ENCODE measurements around the gene TASP1.

- TF ChIP-seq SPI1 (IDR thresholded peaks at IDR 0.05; ENCODE audit: borderline replicate concordance, insufficient read depth, low read depth, low read length) (no peak), POLR2A (IDR thresholded peaks at IDR 0.05; ENCODE audit: low read depth, low read length) (no peak), EP300 (IDR thresholded peaks at IDR 0.05; ENCODE audit: borderline replicate concordance in 1 of 2, control insufficient read depth in 1 of 2, low read depth in 2 of 2, low read length in 2 of 2) (peak in 1 of 2 experiments; percentile 9; a peak in 1 of 4 replicates), CTCF (IDR thresholded peaks at IDR 0.05 in 2 of 3, conservative IDR thresholded peaks at IDR 0.05 in 1 of 3; ENCODE audit: control insufficient read depth in 2 of 3, extremely low read depth in 1 of 3, insufficient read depth in 1 of 3, low read depth in 3 of 3, low read length in 3 of 3) (no peak), BMI1 (IDR thresholded peaks at IDR 0.05; ENCODE audit: borderline replicate concordance) (peak; percentile 62; the same call in 1 of the 2 replicates), MTA3 (IDR thresholded peaks at IDR 0.05; ENCODE audit: borderline replicate concordance, low read length) (no peak), HDAC2 (IDR thresholded peaks at IDR 0.05) (no peak), EGR1 (IDR thresholded peaks at IDR 0.05; ENCODE audit: borderline replicate concordance in 1 of 2, low read depth in 2 of 2, low read length in 2 of 2) (no peak)
Measured at GRCh38 chr20:13384132-13384531, 254.6 kb downstream of the TASP1 start.

Data from GM12878 (cell line).